HCT116 (cell line): ENCODE results near the gene NPIPB2.

Source experiments
- CEBPB ChIP-seq: IDR thresholded peaks from 2 replicates; pipeline ENCODE4 v1.6.1; 2012; ENCODE audit warnings: low read depth
- ELF1 ChIP-seq: IDR thresholded peaks from 2 replicates; pipeline ENCODE4 v1.6.1; 2012; ENCODE audit warnings: low read depth, borderline replicate concordance
- EZH2 ChIP-seq: fragments of 200-600 bp; sonication (generic); IDR thresholded peaks from 2 replicates; pipeline ENCODE4 v1.6.1; 2017; ENCODE audit warnings: antibody characterized with exemption, mixed run types
- EZH2phosphoT487 ChIP-seq: fragments of 200-600 bp; IDR thresholded peaks from 2 replicates; pipeline ENCODE4 v1.6.1; 2018; ENCODE audit warnings: antibody characterized with exemption, borderline replicate concordance
- FOSL1 ChIP-seq: IDR thresholded peaks from 2 replicates; pipeline ENCODE4 v1.6.1; 2012; ENCODE audit warnings: low read depth
- MAX ChIP-seq: IDR thresholded peaks from 2 replicates; pipeline ENCODE4 v1.6.1; 2012
- POLR2A ChIP-seq: IDR thresholded peaks from 2 replicates; pipeline ENCODE4 v1.7.0; 2011; ENCODE audit warnings: borderline replicate concordance; ENCODE audit not compliant: insufficient read depth, insufficient read length; ENCODE audit errors: extremely low read depth
- POLR2AphosphoS5 ChIP-seq: IDR thresholded peaks from 2 replicates; pipeline ENCODE4 v1.6.1; 2011; ENCODE audit warnings: mild to moderate bottlenecking, low read depth, low read length, moderate library complexity
- RAD21 ChIP-seq: IDR thresholded peaks from 2 replicates; pipeline ENCODE4 v1.6.1; 2012; ENCODE audit warnings: low read depth, mild to moderate bottlenecking
- SIN3A ChIP-seq: IDR thresholded peaks from 2 replicates; pipeline ENCODE4 v1.6.1; 2012; ENCODE audit warnings: low read depth
- ZNF274 ChIP-seq: fragments of 200-500 bp; sonication (Bioruptor generic); IDR thresholded peaks from 2 replicates; pipeline ENCODE4 v1.6.1; 2014; ENCODE audit warnings: mild to moderate bottlenecking, low read depth, low read length, inconsistent platforms
- TF ChIP-seq, protein P1 (sequence below), 3 experiments: fragments of 200-600 bp in 1 of 3; sonication (generic) in 1 of 3; IDR thresholded peaks in 2 of 3; conservative IDR thresholded peaks in 1 of 3; 2 replicates each; pipeline ENCODE4 v1.5.1; 2012 to 2017; ENCODE audit warnings: low read depth in 2 of 3, low read length in 2 of 3, antibody characterized with exemption in 1 of 3, borderline replicate concordance in 1 of 3, control low read depth in 1 of 3, mild to moderate bottlenecking in 1 of 3, mixed read lengths in 1 of 3, mixed run types in 1 of 3, moderate library complexity in 1 of 3; ENCODE audit not compliant: insufficient read depth in 1 of 3
- TF ChIP-seq, protein P2 (sequence below): IDR thresholded peaks from 2 replicates; pipeline ENCODE4 v1.6.1; 2012; ENCODE audit warnings: low read depth

DNA sequence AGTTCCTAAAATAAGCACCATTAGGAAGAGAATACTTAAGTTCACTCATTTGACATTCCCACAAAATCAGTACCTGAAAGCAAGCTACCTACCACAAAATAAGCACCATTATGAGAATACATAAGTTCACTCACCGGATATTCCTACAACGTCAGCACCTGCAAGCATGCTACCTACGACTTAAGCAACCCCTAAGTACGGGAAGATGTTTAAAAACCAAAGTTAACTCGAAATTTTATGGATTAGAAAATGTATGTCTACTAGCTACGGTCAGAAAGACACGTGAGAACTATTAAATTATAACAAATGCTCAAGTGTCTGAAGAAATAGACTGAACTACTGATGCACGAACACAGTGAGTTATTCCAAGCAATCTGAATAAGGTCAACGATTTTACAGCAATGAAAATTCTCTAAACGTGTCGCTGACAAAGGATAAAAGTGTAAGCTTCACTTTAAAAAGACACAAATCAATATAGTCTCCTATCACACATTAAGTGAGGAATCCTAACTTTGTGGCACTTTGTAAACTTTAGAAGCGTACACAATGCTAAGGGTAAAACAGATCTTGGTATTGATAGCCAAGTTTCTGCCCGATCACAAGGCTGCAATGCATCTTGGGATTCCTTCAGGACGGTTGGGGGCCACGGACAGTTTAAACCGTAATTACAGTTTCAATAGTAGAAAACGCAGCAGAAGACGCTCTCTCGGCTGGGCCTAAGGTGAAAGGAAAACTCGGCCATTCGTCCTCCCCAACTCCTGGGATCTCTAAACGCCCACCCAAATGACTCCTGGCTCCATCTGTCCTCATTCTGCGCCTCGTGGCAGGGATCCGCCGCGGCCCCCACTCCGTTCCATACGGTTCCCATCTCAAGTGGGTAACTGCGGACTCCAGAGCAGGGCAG lies 27.4 kb downstream of the NPIPB2 start:
- TF ChIP-seq EZH2phosphoT487, result no peak
- no peak for TF ChIP-seq POLR2A
- TF ChIP-seq POLR2AphosphoS5, result no peak; the same call in 1 of the 2 replicates
- no peak for TF ChIP-seq FOSL1
- TF ChIP-seq, protein P1, sequence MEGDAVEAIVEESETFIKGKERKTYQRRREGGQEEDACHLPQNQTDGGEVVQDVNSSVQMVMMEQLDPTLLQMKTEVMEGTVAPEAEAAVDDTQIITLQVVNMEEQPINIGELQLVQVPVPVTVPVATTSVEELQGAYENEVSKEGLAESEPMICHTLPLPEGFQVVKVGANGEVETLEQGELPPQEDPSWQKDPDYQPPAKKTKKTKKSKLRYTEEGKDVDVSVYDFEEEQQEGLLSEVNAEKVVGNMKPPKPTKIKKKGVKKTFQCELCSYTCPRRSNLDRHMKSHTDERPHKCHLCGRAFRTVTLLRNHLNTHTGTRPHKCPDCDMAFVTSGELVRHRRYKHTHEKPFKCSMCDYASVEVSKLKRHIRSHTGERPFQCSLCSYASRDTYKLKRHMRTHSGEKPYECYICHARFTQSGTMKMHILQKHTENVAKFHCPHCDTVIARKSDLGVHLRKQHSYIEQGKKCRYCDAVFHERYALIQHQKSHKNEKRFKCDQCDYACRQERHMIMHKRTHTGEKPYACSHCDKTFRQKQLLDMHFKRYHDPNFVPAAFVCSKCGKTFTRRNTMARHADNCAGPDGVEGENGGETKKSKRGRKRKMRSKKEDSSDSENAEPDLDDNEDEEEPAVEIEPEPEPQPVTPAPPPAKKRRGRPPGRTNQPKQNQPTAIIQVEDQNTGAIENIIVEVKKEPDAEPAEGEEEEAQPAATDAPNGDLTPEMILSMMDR (IDR thresholded peaks at IDR 0.05 in 2 of 3, conservative IDR thresholded peaks at IDR 0.05 in 1 of 3; ENCODE audit: borderline replicate concordance in 1 of 3, insufficient read depth in 1 of 3, low read depth in 2 of 3, low read length in 2 of 3), result no peak
- TF ChIP-seq, protein P2, sequence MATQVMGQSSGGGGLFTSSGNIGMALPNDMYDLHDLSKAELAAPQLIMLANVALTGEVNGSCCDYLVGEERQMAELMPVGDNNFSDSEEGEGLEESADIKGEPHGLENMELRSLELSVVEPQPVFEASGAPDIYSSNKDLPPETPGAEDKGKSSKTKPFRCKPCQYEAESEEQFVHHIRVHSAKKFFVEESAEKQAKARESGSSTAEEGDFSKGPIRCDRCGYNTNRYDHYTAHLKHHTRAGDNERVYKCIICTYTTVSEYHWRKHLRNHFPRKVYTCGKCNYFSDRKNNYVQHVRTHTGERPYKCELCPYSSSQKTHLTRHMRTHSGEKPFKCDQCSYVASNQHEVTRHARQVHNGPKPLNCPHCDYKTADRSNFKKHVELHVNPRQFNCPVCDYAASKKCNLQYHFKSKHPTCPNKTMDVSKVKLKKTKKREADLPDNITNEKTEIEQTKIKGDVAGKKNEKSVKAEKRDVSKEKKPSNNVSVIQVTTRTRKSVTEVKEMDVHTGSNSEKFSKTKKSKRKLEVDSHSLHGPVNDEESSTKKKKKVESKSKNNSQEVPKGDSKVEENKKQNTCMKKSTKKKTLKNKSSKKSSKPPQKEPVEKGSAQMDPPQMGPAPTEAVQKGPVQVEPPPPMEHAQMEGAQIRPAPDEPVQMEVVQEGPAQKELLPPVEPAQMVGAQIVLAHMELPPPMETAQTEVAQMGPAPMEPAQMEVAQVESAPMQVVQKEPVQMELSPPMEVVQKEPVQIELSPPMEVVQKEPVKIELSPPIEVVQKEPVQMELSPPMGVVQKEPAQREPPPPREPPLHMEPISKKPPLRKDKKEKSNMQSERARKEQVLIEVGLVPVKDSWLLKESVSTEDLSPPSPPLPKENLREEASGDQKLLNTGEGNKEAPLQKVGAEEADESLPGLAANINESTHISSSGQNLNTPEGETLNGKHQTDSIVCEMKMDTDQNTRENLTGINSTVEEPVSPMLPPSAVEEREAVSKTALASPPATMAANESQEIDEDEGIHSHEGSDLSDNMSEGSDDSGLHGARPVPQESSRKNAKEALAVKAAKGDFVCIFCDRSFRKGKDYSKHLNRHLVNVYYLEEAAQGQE, result no peak
- no peak for TF ChIP-seq ZNF274
- no peak for TF ChIP-seq CEBPB
- no peak for TF ChIP-seq EZH2
- 0 out of 2 replicates have a peak, but pooled peaks have one; percentile 30 for TF ChIP-seq MAX
- no peak for TF ChIP-seq RAD21
- TF ChIP-seq ELF1, result no peak
- TF ChIP-seq SIN3A, result no peak; the same call in 1 of the 2 replicates
